ENCODE measurements around the gene NHSL2.

Gene NHSL2

GRCh38 chrX:71909956-71910355 lies 689 bp upstream of the NHSL2 start:
- Histone ChIP-seq H3K4me1 (ENCODE audit: insufficient read depth, low read length) (no peaks in the 10 kb centered on the region), H3K36me3 (ENCODE audit: insufficient read depth, low read length) (no peaks in the 10 kb centered on the region), H3K27ac (ENCODE audit: low read length) (no peak overlapping the region), H3K9ac (ENCODE audit: low read depth, low read length) (no peak overlapping the region), H3K9me3 (ENCODE audit: insufficient read depth, low read length, severe bottlenecking) (no peaks in the 10 kb centered on the region), H3K4me3 (ENCODE audit: low read depth in 1 of 2, low read length in 2 of 2) (no peak overlapping the region), H2AFZ (ENCODE audit: low read depth, low read length) (no peak overlapping the region), H3K27me3 (ENCODE audit: insufficient read depth, low read length, poor library complexity) (no peaks in the 10 kb centered on the region), H4K20me1 (ENCODE audit: insufficient read depth, low read length) (no peaks in the 10 kb centered on the region), H3K4me2 (ENCODE audit: insufficient read depth, low read length) (no peak overlapping the region), H3K79me2 (ENCODE audit: insufficient read depth, low read length) (no peaks in the 10 kb centered on the region)
- no peak for TF ChIP-seq EZH2 (IDR thresholded peaks at IDR 0.05; ENCODE audit: borderline replicate concordance, low read depth, low read length, severe bottlenecking)
- no peak for ATAC-seq (ENCODE audit: insufficient read depth, low read depth)
- no peak for DNase-seq

GRCh38 chrX:71910986-71911730 lies 513 bp downstream of the NHSL2 start:
- Histone ChIP-seq H3K36me3 (ENCODE audit: insufficient read depth, low read length) (no peaks in the 10 kb centered on the region), H3K9ac (ENCODE audit: low read depth, low read length) (no peak overlapping the region), H3K4me3 (ENCODE audit: low read depth in 1 of 2, low read length in 2 of 2) (no peak overlapping the region), H3K4me1 (ENCODE audit: insufficient read depth, low read length) (no peaks in the 10 kb centered on the region), H4K20me1 (ENCODE audit: insufficient read depth, low read length) (no peaks in the 10 kb centered on the region), H2AFZ (ENCODE audit: low read depth, low read length) (no peak overlapping the region), H3K27ac (ENCODE audit: low read length) (no peak overlapping the region), H3K4me2 (ENCODE audit: insufficient read depth, low read length) (no peak overlapping the region), H3K79me2 (ENCODE audit: insufficient read depth, low read length) (no peaks in the 10 kb centered on the region), H3K27me3 (ENCODE audit: insufficient read depth, low read length, poor library complexity) (no peaks in the 10 kb centered on the region), H3K9me3 (ENCODE audit: insufficient read depth, low read length, severe bottlenecking) (no peaks in the 10 kb centered on the region)
- DNase-seq (no peak), ATAC-seq (ENCODE audit: insufficient read depth, low read depth) (no peak)
- no peak for TF ChIP-seq CTCF (IDR thresholded peaks at IDR 0.05; ENCODE audit: borderline replicate concordance, extremely low read depth, low read length, poor library complexity, severe bottlenecking)
- TF ChIP-seq EZH2 (IDR thresholded peaks at IDR 0.05; ENCODE audit: borderline replicate concordance, low read depth, low read length, severe bottlenecking) = no peak

- DNase-seq = no peak
- ATAC-seq (ENCODE audit: insufficient read depth, low read depth) = no peak
- no peaks in the 10 kb centered on the region for H3K27me3 ChIP-seq (ENCODE audit: insufficient read depth, low read length, poor library complexity)
- TF ChIP-seq EZH2 (IDR thresholded peaks at IDR 0.05; ENCODE audit: borderline replicate concordance, low read depth, low read length, severe bottlenecking) = no peak
- no peak for TF ChIP-seq CTCF (IDR thresholded peaks at IDR 0.05; ENCODE audit: borderline replicate concordance, extremely low read depth, low read length, poor library complexity, severe bottlenecking)
- H3K4me1 ChIP-seq (ENCODE audit: insufficient read depth, low read length) = no peaks in the 10 kb centered on the region
- no peaks in the 10 kb centered on the region for H4K20me1 ChIP-seq (ENCODE audit: insufficient read depth, low read length)
- no peak overlapping the region for H3K4me3 ChIP-seq (ENCODE audit: low read depth in 1 of 2, low read length in 2 of 2)
- no peaks in the 10 kb centered on the region for H3K36me3 ChIP-seq (ENCODE audit: insufficient read depth, low read length)
- no peak overlapping the region for H3K4me2 ChIP-seq (ENCODE audit: insufficient read depth, low read length)
- H3K79me2 ChIP-seq (ENCODE audit: insufficient read depth, low read length) = no peaks in the 10 kb centered on the region
- H3K27ac ChIP-seq (ENCODE audit: low read length) = no peak overlapping the region
- H3K9ac ChIP-seq (ENCODE audit: low read depth, low read length) = no peak overlapping the region
- no peak overlapping the region for H2AFZ ChIP-seq (ENCODE audit: low read depth, low read length)
- no peaks in the 10 kb centered on the region for H3K9me3 ChIP-seq (ENCODE audit: insufficient read depth, low read length, severe bottlenecking)
Observed at GRCh38 chrX:71911731-71912050, 1.0 kb downstream of the NHSL2 start.

GRCh38 chrX:71912156-71912555 lies 1.5 kb downstream of the NHSL2 start:
- Histone ChIP-seq H3K4me3 (ENCODE audit: low read depth in 1 of 2, low read length in 2 of 2) (no peak overlapping the region), H3K4me1 (ENCODE audit: insufficient read depth, low read length) (no peaks in the 10 kb centered on the region), H3K9ac (ENCODE audit: low read depth, low read length) (no peak overlapping the region), H4K20me1 (ENCODE audit: insufficient read depth, low read length) (no peaks in the 10 kb centered on the region), H3K27me3 (ENCODE audit: insufficient read depth, low read length, poor library complexity) (no peaks in the 10 kb centered on the region), H3K79me2 (ENCODE audit: insufficient read depth, low read length) (no peaks in the 10 kb centered on the region), H3K9me3 (ENCODE audit: insufficient read depth, low read length, severe bottlenecking) (no peaks in the 10 kb centered on the region), H3K27ac (ENCODE audit: low read length) (no peak overlapping the region), H3K4me2 (ENCODE audit: insufficient read depth, low read length) (no peak overlapping the region), H3K36me3 (ENCODE audit: insufficient read depth, low read length) (no peaks in the 10 kb centered on the region), H2AFZ (ENCODE audit: low read depth, low read length) (no peak overlapping the region)
- DNase-seq = no peak
- ATAC-seq (ENCODE audit: insufficient read depth, low read depth) = no peak
- no peak for TF ChIP-seq EZH2 (IDR thresholded peaks at IDR 0.05; ENCODE audit: borderline replicate concordance, low read depth, low read length, severe bottlenecking)
- TF ChIP-seq CTCF (IDR thresholded peaks at IDR 0.05; ENCODE audit: borderline replicate concordance, extremely low read depth, low read length, poor library complexity, severe bottlenecking) = no peak

Measured in DND-41 (cell line).